HG02571 (cell line): ENCODE measurements around the gene NDUFB6.
"Not testable (repeated sequence)": the region's sequence is repeated elsewhere in the genome, so short reads cannot be mapped to it uniquely, and the experiment has no call there.

Experiments used
- ATAC-seq: cut with Tn5 transposase; IDR thresholded peaks from one replicate; pipeline ENCODE4 v1.9.1; 2021; ENCODE audit warnings: mild to moderate bottlenecking, moderate library complexity; ENCODE audit not compliant: unreplicated experiment

The NDUFB6 gene

DNA sequence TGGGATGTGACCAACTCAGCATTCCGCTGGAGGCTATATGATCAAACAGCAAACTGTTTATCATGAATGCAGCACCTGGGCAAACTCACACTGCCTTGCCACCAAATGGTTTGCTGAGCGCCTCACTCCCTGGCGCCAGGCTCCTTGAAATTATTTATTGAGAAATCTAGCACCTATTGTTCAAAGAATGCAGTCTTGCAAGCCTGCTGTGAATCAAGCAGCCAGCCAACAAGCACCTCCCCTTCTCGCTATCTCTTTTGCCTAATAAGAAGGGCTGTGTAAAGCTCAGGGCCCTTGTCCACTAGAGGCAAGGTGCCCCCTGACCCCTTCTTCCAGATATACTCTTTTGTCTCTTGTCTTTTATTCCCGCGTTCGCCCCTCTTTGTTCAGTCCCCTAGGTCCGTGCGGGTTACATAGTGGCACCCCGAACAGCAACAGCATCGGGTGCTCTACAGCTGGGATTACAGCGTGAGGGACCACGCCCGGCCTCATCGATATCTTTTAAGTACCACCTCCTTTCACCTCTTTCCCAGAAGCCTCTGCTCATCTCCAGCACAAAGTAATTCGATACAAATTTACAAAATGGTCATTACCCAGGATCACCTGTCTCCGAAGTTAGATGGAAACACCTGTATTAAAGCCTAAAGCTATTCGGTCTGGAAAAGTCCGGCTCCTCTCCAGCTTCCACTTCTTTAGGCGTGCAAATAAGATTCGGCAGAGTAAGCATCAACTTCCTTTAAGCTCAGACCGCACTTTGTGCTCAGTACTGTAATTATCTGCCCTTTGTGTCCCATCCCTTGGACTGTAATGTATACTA lies 47.9 kb downstream of the NDUFB6 start:
- ATAC-seq, result no peak

DNA sequence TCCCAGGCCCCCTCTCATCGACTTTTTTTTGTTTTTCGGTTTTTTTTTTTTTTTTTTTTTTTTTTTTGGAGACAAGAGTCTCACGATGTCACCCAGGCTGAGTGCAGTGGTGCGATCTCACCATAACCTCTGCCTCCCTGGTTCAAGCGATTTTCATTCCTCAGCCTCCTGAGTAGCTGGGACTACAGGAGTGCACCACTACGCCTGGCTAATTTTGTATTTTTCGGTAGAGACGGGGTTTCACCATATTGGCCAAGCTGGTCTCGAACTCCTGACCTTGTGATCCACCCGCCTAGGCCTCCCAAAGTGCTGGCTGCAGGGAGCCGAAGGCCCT lies 48.4 kb downstream of the NDUFB6 start:
- not testable (repeated sequence) for ATAC-seq

DNA sequence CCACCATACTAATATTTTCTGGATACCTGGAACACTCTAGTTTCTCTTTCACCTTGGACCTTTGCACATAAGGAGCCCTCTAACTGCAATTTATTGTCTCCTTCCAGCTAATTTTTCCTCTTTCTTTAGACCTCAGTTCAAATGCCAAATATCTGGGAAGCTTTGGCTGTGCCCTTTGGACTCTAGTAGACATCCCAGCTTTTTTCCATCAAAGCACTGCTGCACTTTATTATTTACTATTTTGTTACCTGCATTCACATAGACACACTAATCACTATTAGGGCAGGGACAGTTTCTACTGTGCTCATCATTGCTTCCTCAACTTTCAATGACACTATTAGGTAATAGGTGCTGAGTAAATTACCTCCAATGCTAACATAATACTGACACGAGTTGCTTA lies 49.0 kb downstream of the NDUFB6 start:
- ATAC-seq, result no peak

DNA sequence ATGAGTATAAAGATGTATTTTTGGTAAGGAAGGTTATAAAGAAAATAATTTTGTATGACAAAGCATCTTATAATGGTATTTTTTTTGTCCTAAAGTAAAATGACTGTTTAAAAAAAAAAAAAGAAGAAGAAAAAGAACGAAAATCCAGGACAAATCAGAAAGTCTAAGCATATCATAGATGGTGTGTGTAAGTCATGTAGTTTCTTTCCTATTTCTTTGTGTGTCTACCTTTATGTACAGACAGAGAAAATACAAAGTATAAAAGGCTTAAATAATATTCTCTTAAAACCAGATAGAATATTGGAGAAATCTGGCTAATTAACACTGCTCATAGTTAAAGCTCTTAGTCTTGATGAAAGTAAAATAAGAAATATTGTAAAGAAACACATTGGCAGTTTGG lies 54.7 kb downstream of the NDUFB6 start:
- ATAC-seq, result no peak

DNA sequence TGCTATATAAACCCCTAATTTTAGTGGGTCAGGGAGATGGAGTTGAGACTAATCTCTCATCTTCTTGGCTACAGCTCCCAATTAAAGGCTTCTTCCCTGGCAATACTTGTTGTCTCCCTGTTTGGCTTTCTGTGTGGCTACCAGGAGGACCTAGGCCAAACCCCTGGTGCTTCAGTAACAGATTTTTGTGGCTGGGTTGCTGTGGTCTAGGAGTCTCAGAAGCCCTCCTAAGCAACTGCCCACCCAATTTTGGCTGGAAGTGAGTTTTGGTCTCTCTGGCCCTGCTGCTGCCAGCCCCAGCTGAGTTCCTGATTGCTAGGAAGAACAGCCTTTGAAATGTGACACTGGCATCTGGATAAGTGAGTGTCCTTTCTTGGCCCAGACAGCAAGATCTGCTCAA lies 56.7 kb downstream of the NDUFB6 start:
- no peak for ATAC-seq

DNA sequence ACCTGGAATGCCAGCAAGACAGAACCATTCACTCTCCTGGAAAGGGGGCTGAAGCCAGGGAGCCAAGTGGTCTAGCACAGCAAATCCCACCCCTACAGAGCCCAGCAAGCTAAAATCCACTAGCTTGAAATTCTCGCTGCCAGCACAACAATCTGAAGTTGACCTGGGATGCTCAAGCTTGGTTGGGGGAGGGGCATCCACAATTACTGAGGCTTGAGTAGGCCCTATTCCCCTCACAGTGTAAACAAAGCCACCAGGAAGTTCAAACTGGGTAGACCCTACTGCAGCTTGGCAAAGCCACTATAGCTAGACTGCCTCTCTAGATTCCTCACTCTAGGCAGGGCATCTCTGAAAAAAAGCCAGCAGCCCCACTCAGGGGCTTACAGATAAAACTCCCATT lies 64.2 kb downstream of the NDUFB6 start:
- no peak for ATAC-seq

DNA sequence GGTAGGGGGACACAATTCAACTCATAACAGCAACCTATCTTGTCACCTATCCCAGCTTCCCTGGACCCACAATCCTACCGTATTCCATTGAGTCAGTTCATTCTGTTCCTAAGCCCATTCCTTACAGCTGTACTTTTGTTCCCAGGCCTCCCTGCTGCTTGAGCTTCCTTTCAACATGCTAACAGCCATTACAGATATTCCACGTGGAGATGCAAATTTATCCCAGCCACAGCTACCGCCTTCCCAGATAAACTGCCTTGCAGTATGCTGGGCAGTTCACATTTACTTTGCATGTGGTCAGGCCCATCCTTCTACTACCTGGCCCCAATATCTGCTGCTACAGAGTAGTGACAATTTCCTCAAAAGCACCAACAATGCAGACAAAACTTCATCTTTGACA lies 70.0 kb downstream of the NDUFB6 start:
- ATAC-seq, result no peak
